SHP77 (cell line): ENCODE data around the gene EPS8.

Experiments
- DNase-seq, 2 experiments: peaks; one replicate each; lab custom pipeline; 2025; lab: John Stamatoyannopoulos, UW

The EPS8 gene

GRCh38 chr12:15789220-15790171 is at the start of gene EPS8:
EPS8 (minus strand) TSS chr12:15789388; CDS start chr12:15682951, 106,437 bp downstream.
- peak; percentile 53 to 71 for DNase-seq

GRCh38 chr12:15837141-15837790 is 48.1 kb upstream of the EPS8 start:
- no peak for DNase-seq

- DNase-seq = no peak
Measured at GRCh38 chr12:15834575-15834974, 45.4 kb upstream of the EPS8 start.

- DNase-seq = no peak
Measured at GRCh38 chr12:15831315-15831978, 42.3 kb upstream of the EPS8 start.

- no peak for DNase-seq
Measured at GRCh38 chr12:15830538-15830937, 41.4 kb upstream of the EPS8 start.

- no peak for DNase-seq
Measured at GRCh38 chr12:15829949-15830348, 40.8 kb upstream of the EPS8 start.

- DNase-seq = no peak
Measured at GRCh38 chr12:15829255-15829654, 40.1 kb upstream of the EPS8 start.

GRCh38 chr12:15827136-15827535 is 37.9 kb upstream of the EPS8 start:
- no peak for DNase-seq

GRCh38 chr12:15824516-15824915 is 35.3 kb upstream of the EPS8 start:
- DNase-seq = no peak

GRCh38 chr12:15823360-15824128 is 34.4 kb upstream of the EPS8 start:
- no peak for DNase-seq

- no peak for DNase-seq
Measured at GRCh38 chr12:15819644-15820437, 30.7 kb upstream of the EPS8 start.

GRCh38 chr12:15818418-15818817 is 29.2 kb upstream of the EPS8 start:
- DNase-seq = no peak

GRCh38 chr12:15815730-15816129 is 26.5 kb upstream of the EPS8 start:
- no peak for DNase-seq

- DNase-seq = no peak
Measured at GRCh38 chr12:15811214-15812127, 22.3 kb upstream of the EPS8 start.

GRCh38 chr12:15808652-15809051 is 19.5 kb upstream of the EPS8 start:
- DNase-seq = no peak

GRCh38 chr12:15808250-15808649 is 19.1 kb upstream of the EPS8 start:
- no peak for DNase-seq

- no peak for DNase-seq
Measured at GRCh38 chr12:15806826-15807225, 17.6 kb upstream of the EPS8 start.

- no peak for DNase-seq
Measured at GRCh38 chr12:15801770-15802744, 12.9 kb upstream of the EPS8 start.

- DNase-seq = no peak
Measured at GRCh38 chr12:15800278-15800677, 11.1 kb upstream of the EPS8 start.
